ENCODE data around the gene DAAM1. TPM values are rescaled to one million over a fixed set of nuclear protein-coding genes. Genes with fewer than 3 reads are reported as not detected.

DAAM1 gene
- total RNA-seq, 1 donor from 2014 or later, result 67.6 TPM

- no peak for TF ChIP-seq CTCF (IDR thresholded peaks at IDR 0.05)
- H3K27ac ChIP-seq, result no peak overlapping the region
- intact Hi-C loops (cut with DNase I), result no loop called here
These were observed 6.7 kb upstream of the DAAM1 start for GRCh38 chr14:59181791-59182190.

GRCh38 chr14:59182641-59183040 lies 5.8 kb upstream of the DAAM1 start:
- H3K36me3 ChIP-seq, result no peaks in the 10 kb centered on the region
- TF ChIP-seq CTCF (IDR thresholded peaks at IDR 0.05), result no peak
- no peak overlapping the region for H3K27ac ChIP-seq
- no peaks in the 10 kb centered on the region for H3K27me3 ChIP-seq
- H3K4me1 ChIP-seq, result peaks cover 0 to 9% of the 10 kb centered on the region in 2 donors
- H3K4me3 ChIP-seq, result no peak overlapping the region
- no peak for DNase-seq (ENCODE audit: low spot score in 2 of 2)
- H3K9me3 ChIP-seq, result no peaks in the 10 kb centered on the region
- intact Hi-C loops (cut with DNase I), result no loop called here

More at GRCh38 chr14:59181791-59182190, 6.7 kb upstream of the DAAM1 start:
- H3K4me1 ChIP-seq, result peaks cover 0 to 13% of the 10 kb centered on the region in 2 donors
- H3K4me3 ChIP-seq, result no peak overlapping the region
- H3K36me3 ChIP-seq, result no peaks in the 10 kb centered on the region
- no peak for DNase-seq (ENCODE audit: low spot score in 2 of 2)
- no peaks in the 10 kb centered on the region for H3K27me3 ChIP-seq
- no peaks in the 10 kb centered on the region for H3K9me3 ChIP-seq

- peaks cover 0 to 9% of the 10 kb centered on the region in 2 donors for H3K4me1 ChIP-seq
- H3K27me3 ChIP-seq, result no peaks in the 10 kb centered on the region
- H3K4me3 ChIP-seq, result no peak overlapping the region
- no peak for TF ChIP-seq CTCF (IDR thresholded peaks at IDR 0.05)
- H3K9me3 ChIP-seq, result no peaks in the 10 kb centered on the region
- intact Hi-C loops (cut with DNase I), result no loop called here
- DNase-seq (ENCODE audit: low spot score in 2 of 2), result no peak
- H3K36me3 ChIP-seq, result no peaks in the 10 kb centered on the region
- H3K27ac ChIP-seq, result peak overlapping the region in 1 of 2 donors; percentile 57
These were observed 5.3 kb upstream of the DAAM1 start for GRCh38 chr14:59183150-59183549.

GRCh38 chr14:59184396-59184795 lies 4.1 kb upstream of the DAAM1 start:
- Histone ChIP-seq H3K27me3 (no peaks in the 10 kb centered on the region), H3K27ac (peak overlapping the region; percentile 57 to 66), H3K4me1 (peaks cover 0 to 9% of the 10 kb centered on the region in 2 donors), H3K36me3 (no peaks in the 10 kb centered on the region), H3K4me3 (peak overlapping the region; percentile 40 to 45), H3K9me3 (no peaks in the 10 kb centered on the region)
- intact Hi-C loops (cut with DNase I), result no loop called here
- TF ChIP-seq CTCF (IDR thresholded peaks at IDR 0.05), result no peak
- no peak for DNase-seq (ENCODE audit: low spot score in 2 of 2)

- Histone ChIP-seq H3K27ac (no peak overlapping the region), H3K9me3 (no peaks in the 10 kb centered on the region), H3K27me3 (no peaks in the 10 kb centered on the region), H3K36me3 (no peaks in the 10 kb centered on the region), H3K4me3 (no peak overlapping the region), H3K4me1 (peaks cover 5 to 7% of the 10 kb centered on the region in 2 donors)
- no peak for TF ChIP-seq CTCF (IDR thresholded peaks at IDR 0.05)
- intact Hi-C loops (cut with DNase I), result loop anchor here (5.0 kb wide), 1 partner anchor 758 kb away; the partner anchor contains the start of genes KIAA0586 and TIMM9
- DNase-seq (ENCODE audit: low spot score in 2 of 2), result no peak
These were observed 2.8 kb upstream of the DAAM1 start for GRCh38 chr14:59185676-59186075.

- Histone ChIP-seq H3K4me3 (no peak overlapping the region), H3K27me3 (no peaks in the 10 kb centered on the region), H3K27ac (no peak overlapping the region), H3K4me1 (peaks cover 5 to 7% of the 10 kb centered on the region in 2 donors), H3K9me3 (no peaks in the 10 kb centered on the region), H3K36me3 (no peaks in the 10 kb centered on the region)
- no peak for DNase-seq (ENCODE audit: low spot score in 2 of 2)
- intact Hi-C loops (cut with DNase I), result loop anchor here (5.0 kb wide), 1 partner anchor 759 kb away; the partner anchor contains the start of genes KIAA0586 and TIMM9
- TF ChIP-seq CTCF (IDR thresholded peaks at IDR 0.05), result no peak
These were observed 2.2 kb upstream of the DAAM1 start for GRCh38 chr14:59186306-59186705.
